Calu3 (cell line): Measurements from ENCODE around the gene THBS2. TPM values are rescaled to one million over a fixed set of nuclear protein-coding genes. Genes with fewer than 3 reads are reported as not detected.

Experiments used
- BruUV-seq: library from RNA; stranded (reverse); fragments of 400-500 nt; replicated peaks from 2 replicates; lab custom pipeline; 2021; lab: Mats Ljungman, UMichigan
- CTCF ChIA-PET: fragments of 300-600 bp; sonication (Branson Sonifier 250); formaldehyde crosslinking; loops from one replicate; lab custom pipeline; 2022; ENCODE audit warnings: antibody characterized with exemption; lab: Charles Lee
- DNase-seq: peaks from one replicate; pipeline ENCODE4 v3.0.0; 2022
- H3K27ac Mint-ChIP-seq: one replicate; pipeline ENCODE4 v1.8.0; 2022; ENCODE audit warnings: mixed read lengths; ENCODE audit not compliant: unreplicated experiment
- H3K27me3 Mint-ChIP-seq: one replicate; pipeline ENCODE4 v1.8.0; 2022; ENCODE audit warnings: mixed read lengths; ENCODE audit not compliant: unreplicated experiment
- H3K36me3 Mint-ChIP-seq: one replicate; pipeline ENCODE4 v1.8.0; 2022; ENCODE audit warnings: mild to moderate bottlenecking, moderate library complexity, mixed read lengths; ENCODE audit not compliant: insufficient read depth, unreplicated experiment
- H3K4me1 Mint-ChIP-seq: one replicate; pipeline ENCODE4 v1.8.0; 2022; ENCODE audit warnings: mild to moderate bottlenecking, low read depth, mixed read lengths; ENCODE audit not compliant: unreplicated experiment
- H3K4me3 Mint-ChIP-seq: one replicate; pipeline ENCODE4 v1.8.0; 2022; ENCODE audit warnings: mild to moderate bottlenecking, low read depth, moderate library complexity, mixed read lengths; ENCODE audit not compliant: unreplicated experiment
- H3K9me3 Mint-ChIP-seq: one replicate; pipeline ENCODE4 v1.8.0; 2022; ENCODE audit warnings: low read depth, mixed read lengths; ENCODE audit not compliant: unreplicated experiment
- intact Hi-C: fragments of 100-400 bp; cut with micrococcal nuclease; formaldehyde crosslinking; loops from one replicate; pipeline ENCODE4 v1.10.0; 2022; ENCODE audit not compliant: unreplicated experiment
- total RNA-seq: library from RNA; stranded (reverse); gene quantifications from 2 replicates; pipeline ENCODE4 v1.2.3, GENCODE V29; 2022
- TF ChIP-seq, protein P1 (sequence below): fragments of 200-600 bp; IDR thresholded peaks from one replicate; pipeline ENCODE4 v1.8.0; 2022; ENCODE audit warnings: antibody characterized with exemption; ENCODE audit not compliant: unreplicated experiment

THBS2 gene
- total RNA-seq, 1 experiment from 2014 or later, result not detected

DNA sequence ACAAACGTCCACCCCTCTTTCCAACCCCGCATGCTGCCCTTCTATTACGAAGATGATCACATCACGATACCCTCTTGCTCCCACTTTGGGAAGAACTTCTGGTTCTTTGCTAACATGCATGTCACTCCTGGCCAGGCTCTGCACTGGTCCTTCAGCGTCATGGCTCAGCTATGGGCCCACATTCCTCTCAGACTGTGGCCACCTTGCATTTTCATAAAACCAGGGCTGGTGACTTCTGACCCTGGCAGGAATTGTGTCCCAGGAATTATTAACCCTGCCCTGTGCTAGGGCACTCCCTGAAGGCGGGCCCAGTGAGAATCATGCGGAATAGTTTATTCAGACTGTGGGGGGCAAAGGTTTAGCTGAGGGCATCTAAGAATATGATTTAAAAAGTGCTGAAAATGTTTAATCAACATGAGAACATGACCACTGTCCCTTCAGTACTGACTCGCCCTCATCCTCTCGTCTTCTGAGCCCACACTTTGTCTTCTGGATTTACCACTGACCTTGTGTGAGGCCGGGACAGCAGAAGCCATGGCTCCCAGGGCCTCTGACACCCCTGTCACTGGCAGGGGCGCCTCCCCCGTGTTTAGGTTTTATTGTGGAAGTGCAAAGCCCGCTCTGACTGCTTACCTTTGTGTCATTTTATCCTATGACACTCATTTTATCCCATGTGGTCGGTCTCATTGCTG, 38.1 kb upstream of the THBS2 start:
- H3K4me1 Mint-ChIP-seq, result peaks cover 46% of the 10 kb centered on the region
- peak overlapping the region; percentile 51 for H3K4me3 Mint-ChIP-seq
- H3K9me3 Mint-ChIP-seq, result peaks cover 10% of the 10 kb centered on the region
- TF ChIP-seq, protein P1, sequence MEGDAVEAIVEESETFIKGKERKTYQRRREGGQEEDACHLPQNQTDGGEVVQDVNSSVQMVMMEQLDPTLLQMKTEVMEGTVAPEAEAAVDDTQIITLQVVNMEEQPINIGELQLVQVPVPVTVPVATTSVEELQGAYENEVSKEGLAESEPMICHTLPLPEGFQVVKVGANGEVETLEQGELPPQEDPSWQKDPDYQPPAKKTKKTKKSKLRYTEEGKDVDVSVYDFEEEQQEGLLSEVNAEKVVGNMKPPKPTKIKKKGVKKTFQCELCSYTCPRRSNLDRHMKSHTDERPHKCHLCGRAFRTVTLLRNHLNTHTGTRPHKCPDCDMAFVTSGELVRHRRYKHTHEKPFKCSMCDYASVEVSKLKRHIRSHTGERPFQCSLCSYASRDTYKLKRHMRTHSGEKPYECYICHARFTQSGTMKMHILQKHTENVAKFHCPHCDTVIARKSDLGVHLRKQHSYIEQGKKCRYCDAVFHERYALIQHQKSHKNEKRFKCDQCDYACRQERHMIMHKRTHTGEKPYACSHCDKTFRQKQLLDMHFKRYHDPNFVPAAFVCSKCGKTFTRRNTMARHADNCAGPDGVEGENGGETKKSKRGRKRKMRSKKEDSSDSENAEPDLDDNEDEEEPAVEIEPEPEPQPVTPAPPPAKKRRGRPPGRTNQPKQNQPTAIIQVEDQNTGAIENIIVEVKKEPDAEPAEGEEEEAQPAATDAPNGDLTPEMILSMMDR, result no peak
- H3K27me3 Mint-ChIP-seq, result no peaks in the 10 kb centered on the region
- intact Hi-C loops, result loop anchor here (5.0 to 10.0 kb wide), 2 partner anchors 79 to 163 kb away; no protein-coding TSS in a partner anchor
- peaks cover 34% of the 10 kb centered on the region for H3K36me3 Mint-ChIP-seq
- peak; percentile 61 for DNase-seq
- H3K27ac Mint-ChIP-seq, result peak overlapping the region; percentile 95
- BruUV-seq, result no TSS peak
- CTCF ChIA-PET, result interaction anchor here (0.6 kb wide), 1 partner anchor 24 kb away, joined by 3 read pairs; no protein-coding TSS in a partner anchor

DNA sequence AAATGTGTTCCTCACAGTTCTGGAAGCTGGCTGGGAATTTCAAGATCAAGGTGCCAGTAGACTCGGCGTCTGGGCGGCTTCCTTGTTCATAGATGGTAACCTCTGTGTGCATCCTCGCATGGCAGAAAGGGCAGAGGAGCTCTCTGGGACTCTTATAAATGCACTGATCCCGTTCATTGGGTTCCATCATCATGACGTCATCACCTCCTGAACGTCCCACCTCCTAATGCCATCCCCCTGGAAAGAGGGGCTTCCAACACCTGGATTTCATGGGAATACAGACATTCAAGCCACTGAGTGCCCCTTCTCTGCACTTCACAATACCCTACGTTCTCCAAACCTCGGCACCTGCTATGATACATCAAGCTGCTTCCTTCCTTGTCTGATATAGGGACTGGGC, 37.5 kb upstream of the THBS2 start:
- Mint-ChIP-seq H3K4me3 (peak overlapping the region; percentile 51), H3K4me1 (peaks cover 46% of the 10 kb centered on the region), H3K27ac (peak overlapping the region; percentile 95), H3K36me3 (peaks cover 34% of the 10 kb centered on the region), H3K9me3 (peaks cover 8% of the 10 kb centered on the region), H3K27me3 (no peaks in the 10 kb centered on the region)
- intact Hi-C loops, result loop anchor here (5.0 to 10.0 kb wide), 2 partner anchors 79 to 164 kb away; no protein-coding TSS in a partner anchor
- CTCF ChIA-PET, result no interaction called here
- DNase-seq, result no peak
- TF ChIP-seq, protein P1, result no peak
- BruUV-seq, result no TSS peak

DNA sequence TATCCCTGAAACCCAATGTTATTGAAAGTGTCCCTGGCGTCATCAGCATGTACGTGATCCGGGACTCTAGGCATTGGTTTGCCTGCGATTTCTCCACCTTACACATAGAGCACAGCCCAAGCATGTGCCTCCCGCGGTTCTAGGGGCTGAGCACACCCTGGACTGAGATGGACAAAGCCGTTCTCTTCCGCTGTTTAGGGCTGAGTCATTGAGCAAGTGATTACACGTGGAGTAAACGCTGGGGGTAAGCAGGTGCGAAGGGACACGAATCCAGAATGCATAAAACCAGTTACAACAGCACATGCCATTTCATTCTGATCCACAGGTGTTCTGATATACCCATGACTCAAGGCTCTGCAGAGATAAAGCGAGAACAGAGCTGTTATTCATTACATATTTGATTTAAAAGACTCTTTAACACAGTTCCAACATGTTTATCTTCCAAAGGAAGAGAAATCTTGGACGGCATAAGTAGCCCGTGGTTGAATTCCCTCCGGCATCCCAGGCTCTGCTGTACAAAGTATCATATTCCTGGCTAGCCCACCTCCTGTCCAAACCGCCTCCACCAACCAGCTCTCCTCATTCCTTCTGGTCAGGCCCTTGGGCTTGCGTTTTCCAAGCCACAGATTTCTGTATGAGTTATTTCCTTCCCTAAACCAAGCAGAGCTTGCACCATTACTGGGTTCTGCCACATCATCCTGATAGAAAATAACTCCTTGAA, 36.1 kb upstream of the THBS2 start:
- Mint-ChIP-seq H3K27ac (peak overlapping the region; percentile 95), H3K4me1 (peaks cover 46% of the 10 kb centered on the region), H3K4me3 (no peak overlapping the region), H3K27me3 (no peaks in the 10 kb centered on the region), H3K9me3 (peaks cover 4% of the 10 kb centered on the region), H3K36me3 (peaks cover 34% of the 10 kb centered on the region)
- CTCF ChIA-PET, result no interaction called here
- DNase-seq, result peak; percentile 14
- TF ChIP-seq, protein P1, result no peak
- intact Hi-C loops, result loop anchor here (5.0 to 10.0 kb wide), 2 partner anchors 77 to 165 kb away; no protein-coding TSS in a partner anchor
- BruUV-seq, result no TSS peak

DNA sequence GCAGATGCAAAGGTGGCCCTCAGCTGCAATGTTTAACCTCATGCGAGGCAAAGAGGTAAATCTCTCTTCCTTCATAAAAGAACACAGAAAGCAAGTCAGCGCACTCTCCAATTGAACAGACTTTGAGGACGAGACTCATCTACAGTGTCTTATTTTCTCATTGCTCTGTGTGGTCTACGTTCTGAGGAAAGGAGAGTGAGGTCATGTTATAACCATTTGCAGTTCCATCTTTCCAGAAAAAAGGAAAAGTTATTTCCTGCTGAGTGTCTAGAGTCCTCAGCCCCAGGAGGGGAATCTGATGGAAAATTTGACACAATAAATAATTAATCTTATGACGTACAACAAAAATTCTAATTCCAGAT, 35.6 kb upstream of the THBS2 start:
- Mint-ChIP-seq H3K36me3 (peaks cover 34% of the 10 kb centered on the region), H3K9me3 (peaks cover 2% of the 10 kb centered on the region), H3K4me1 (peaks cover 46% of the 10 kb centered on the region), H3K4me3 (no peak overlapping the region), H3K27ac (peak overlapping the region; percentile 95), H3K27me3 (no peaks in the 10 kb centered on the region)
- no peak for DNase-seq
- CTCF ChIA-PET, result no interaction called here
- BruUV-seq, result no TSS peak
- intact Hi-C loops, result no loop called here
- TF ChIP-seq, protein P1, result no peak
